PC-3 (cell line): ENCODE data around the gene SLC23A2. TPM values are rescaled to one million over a fixed set of nuclear protein-coding genes. Genes with fewer than 3 reads are reported as not detected.

Experiments used
- ATAC-seq: fragments of 200-7000 bp; cut with Tn5 transposase; 2 replicates; pipeline ENCODE4 v1.9.1; 2020; ENCODE audit warnings: mild to moderate bottlenecking, moderate library complexity
- BruUV-seq: library from RNA; stranded (reverse); fragments of 400-500 nt; replicated peaks from 2 replicates; lab custom pipeline; 2021; lab: Mats Ljungman, UMichigan
- CTCF ChIA-PET: fragments of 300-600 bp; sonication (Branson Sonifier 250); formaldehyde crosslinking; loops from one replicate; lab custom pipeline; 2022; ENCODE audit warnings: antibody characterized with exemption; lab: Charles Lee
- POLR2A ChIA-PET: fragments of 300-600 bp; sonication (Branson Sonifier 250); formaldehyde crosslinking; loops from one replicate; lab custom pipeline; 2022; ENCODE audit warnings: antibody characterized with exemption; ENCODE audit not compliant: unreplicated experiment; lab: Charles Lee
- DNase-seq: peaks from one replicate; pipeline ENCODE4 v3.0.0-alpha.2; 2015
- H2AFZ ChIP-seq: fragments of 300-600 bp; sonication (generic); 2 replicates; pipeline ENCODE4 v1.6.0; 2016; ENCODE audit warnings: antibody characterized with exemption, low read length
- H3F3A ChIP-seq: fragments of 300-600 bp; sonication (generic); one replicate; pipeline ENCODE4 v1.6.0; 2017; ENCODE audit warnings: antibody characterized with exemption, low read length, control low read depth, mild to moderate bottlenecking; ENCODE audit not compliant: unreplicated experiment
- H3K27ac ChIP-seq: fragments of 300-600 bp; sonication (generic); 2 replicates; pipeline ENCODE4 v1.5.1; 2016; ENCODE audit warnings: mild to moderate bottlenecking, low read length
- H3K27me3 ChIP-seq: fragments of 300-600 bp; sonication (generic); 2 replicates; pipeline ENCODE4 v1.6.1; 2016; ENCODE audit warnings: low read length, mixed read lengths
- H3K36me3 ChIP-seq: fragments of 300-600 bp; sonication (generic); 2 replicates; pipeline ENCODE4 v1.6.1; 2016; ENCODE audit warnings: low read depth, mixed run types, low read length, mixed read lengths
- H3K4me1 ChIP-seq: fragments of 300-600 bp; sonication (generic); 2 replicates; pipeline ENCODE4 v1.5.1; 2016; ENCODE audit warnings: low read length; ENCODE audit not compliant: insufficient read depth
- H3K4me2 ChIP-seq: fragments of 300-600 bp; sonication (generic); 2 replicates; pipeline ENCODE4 v1.6.0; 2016; ENCODE audit warnings: low read length
- H3K4me3 ChIP-seq: fragments of 300-600 bp; sonication (generic); 2 replicates; pipeline ENCODE4 v1.5.1; 2016; ENCODE audit warnings: mild to moderate bottlenecking, low read length, mixed read lengths
- H3K79me2 ChIP-seq: fragments of 300-600 bp; sonication (generic); 2 replicates; pipeline ENCODE4 v1.6.1; 2017; ENCODE audit warnings: low read length, mixed read lengths
- H3K9ac ChIP-seq: fragments of 300-600 bp; sonication (generic); 2 replicates; pipeline ENCODE4 v1.6.0; 2016; ENCODE audit warnings: mild to moderate bottlenecking, low read length
- H3K9me2 ChIP-seq: fragments of 300-600 bp; sonication (generic); replicated peaks from 2 replicates; pipeline ENCODE4 v1.6.1; 2016; ENCODE audit warnings: mixed run types, low read length, mixed read lengths
- H3K9me3 ChIP-seq: fragments of 300-600 bp; sonication (generic); 2 replicates; pipeline ENCODE4 v1.6.1; 2016; ENCODE audit warnings: low read length, mixed read lengths
- H4K20me1 ChIP-seq: fragments of 300-600 bp; sonication (generic); 2 replicates; pipeline ENCODE4 v1.6.1; 2016; ENCODE audit warnings: low read length, mixed read lengths
- EZH2 ChIP-seq: fragments of 300-600 bp; sonication (generic); IDR thresholded peaks from one replicate; pipeline ENCODE4 v1.6.1; 2017; ENCODE audit warnings: antibody characterized with exemption, mild to moderate bottlenecking, low read length; ENCODE audit not compliant: unreplicated experiment
- EZH2phosphoT487 ChIP-seq: fragments of 300-600 bp; sonication (generic); IDR thresholded peaks from 2 replicates; pipeline ENCODE4 v1.6.1; 2018; ENCODE audit warnings: mild to moderate bottlenecking, antibody characterized with exemption, low read length, borderline replicate concordance
- intact Hi-C: fragments of 100-400 bp; cut with micrococcal nuclease; formaldehyde crosslinking; loops from 2 replicates; pipeline ENCODE4 v1.9.0; 2023
- total RNA-seq: library from RNA; depleted of rRNA; stranded (reverse); fragments of >200 nt; gene quantifications from 2 replicates; pipeline ENCODE4 v1.2.3, GENCODE V29; 2014
- TF ChIP-seq, protein P1 (sequence below): fragments of 300-600 bp; sonication (generic); conservative IDR thresholded peaks from 2 replicates; pipeline ENCODE4 v1.5.1; 2017; ENCODE audit warnings: antibody characterized with exemption, low read depth, mild to moderate bottlenecking, low read length

The SLC23A2 gene
- total RNA-seq, 1 experiment from 2014 or later, result 18.3 TPM

DNA sequence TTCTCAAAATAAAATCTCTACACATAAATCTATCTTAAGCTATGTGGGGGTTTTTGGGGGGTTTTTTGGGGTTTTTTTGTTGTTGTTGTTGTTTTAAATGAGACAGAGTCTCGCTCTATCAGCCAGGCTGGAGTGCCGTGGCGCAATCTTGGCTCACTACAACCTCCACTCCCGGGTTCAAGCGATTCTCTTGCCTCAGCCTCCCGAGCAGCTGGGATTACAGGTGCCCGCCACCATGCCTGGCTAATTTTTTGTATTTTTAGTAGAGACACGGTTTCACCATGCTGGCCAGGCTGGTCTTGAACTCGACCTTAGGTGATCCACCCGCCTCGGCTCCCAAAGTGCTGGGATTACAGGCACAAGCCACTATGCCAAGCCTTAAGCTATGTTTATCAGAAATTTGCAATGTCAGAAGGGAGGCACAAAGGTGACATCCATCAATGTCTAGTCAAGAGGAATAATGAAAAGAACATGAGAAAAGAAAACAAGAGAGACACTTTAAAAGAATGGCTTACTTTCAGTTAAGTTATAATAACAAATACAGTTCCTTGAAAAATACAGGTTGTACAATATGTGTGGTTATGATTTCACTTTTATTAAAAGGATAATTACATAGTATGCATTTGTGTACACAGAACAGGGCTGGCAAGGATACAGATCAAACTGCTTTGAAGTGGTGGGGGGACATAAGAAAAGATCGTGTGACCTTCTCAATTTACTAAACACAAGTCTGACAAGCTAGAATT is 28.6 kb downstream of the SLC23A2 start:
- ATAC-seq, result no peak
- no peak overlapping the region for H3K4me2 ChIP-seq
- intact Hi-C loops, result no loop called here

DNA sequence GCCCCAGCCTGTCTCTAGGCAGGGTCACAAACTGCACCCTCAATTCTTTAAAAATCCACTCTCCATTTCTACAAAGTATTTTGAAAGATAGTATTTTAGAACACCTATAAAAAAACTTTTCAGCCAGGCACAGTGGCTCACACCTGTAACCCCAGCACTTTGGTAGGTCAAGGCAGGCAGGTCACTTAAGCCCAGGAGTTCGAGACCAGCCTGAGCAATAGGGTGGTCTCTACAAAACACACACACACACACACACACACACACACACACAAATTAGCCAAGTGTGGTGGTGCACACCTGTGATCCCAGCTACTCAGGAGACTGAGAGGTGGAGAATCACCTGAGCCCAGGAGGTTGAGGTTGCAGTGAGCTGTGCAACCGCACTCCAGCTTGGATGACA is 30.2 kb downstream of the SLC23A2 start:
- H3K27ac ChIP-seq, result no peak overlapping the region
- ChIA-PET POLR2A (no interaction called here), CTCF (no interaction called here)
- no peak for DNase-seq
- peaks cover 10% of the 10 kb centered on the region for H3K36me3 ChIP-seq
- H3K27me3 ChIP-seq, result no peaks in the 10 kb centered on the region
- no peak overlapping the region for H3K9ac ChIP-seq
- H3K9me3 ChIP-seq, result no peaks in the 10 kb centered on the region
- no peak for ATAC-seq
- intact Hi-C loops, result no loop called here
- H3K4me1 ChIP-seq, result peaks cover 5% of the 10 kb centered on the region; the same call in 1 of the 2 replicates
- TF ChIP-seq EZH2phosphoT487 (no peak), EZH2 (no peak)
- TF ChIP-seq, protein P1, sequence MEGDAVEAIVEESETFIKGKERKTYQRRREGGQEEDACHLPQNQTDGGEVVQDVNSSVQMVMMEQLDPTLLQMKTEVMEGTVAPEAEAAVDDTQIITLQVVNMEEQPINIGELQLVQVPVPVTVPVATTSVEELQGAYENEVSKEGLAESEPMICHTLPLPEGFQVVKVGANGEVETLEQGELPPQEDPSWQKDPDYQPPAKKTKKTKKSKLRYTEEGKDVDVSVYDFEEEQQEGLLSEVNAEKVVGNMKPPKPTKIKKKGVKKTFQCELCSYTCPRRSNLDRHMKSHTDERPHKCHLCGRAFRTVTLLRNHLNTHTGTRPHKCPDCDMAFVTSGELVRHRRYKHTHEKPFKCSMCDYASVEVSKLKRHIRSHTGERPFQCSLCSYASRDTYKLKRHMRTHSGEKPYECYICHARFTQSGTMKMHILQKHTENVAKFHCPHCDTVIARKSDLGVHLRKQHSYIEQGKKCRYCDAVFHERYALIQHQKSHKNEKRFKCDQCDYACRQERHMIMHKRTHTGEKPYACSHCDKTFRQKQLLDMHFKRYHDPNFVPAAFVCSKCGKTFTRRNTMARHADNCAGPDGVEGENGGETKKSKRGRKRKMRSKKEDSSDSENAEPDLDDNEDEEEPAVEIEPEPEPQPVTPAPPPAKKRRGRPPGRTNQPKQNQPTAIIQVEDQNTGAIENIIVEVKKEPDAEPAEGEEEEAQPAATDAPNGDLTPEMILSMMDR, result no peak
- H3K79me2 ChIP-seq, result peaks cover 16% of the 10 kb centered on the region; the same call in 1 of the 2 replicates
- H2AFZ ChIP-seq, result no peak overlapping the region
- no peak overlapping the region for H3K4me2 ChIP-seq
- H4K20me1 ChIP-seq, result no peaks in the 10 kb centered on the region
- no peak overlapping the region for H3K4me3 ChIP-seq
- BruUV-seq, result no TSS peak
- H3F3A ChIP-seq, result no peaks in the 10 kb centered on the region
- H3K9me2 ChIP-seq, result no peaks in the 10 kb centered on the region

More for the DNA sequence above, 28.6 kb downstream of the SLC23A2 start:
- Histone ChIP-seq H3K9me2 (no peaks in the 10 kb centered on the region), H4K20me1 (no peaks in the 10 kb centered on the region), H3K36me3 (peaks cover 10% of the 10 kb centered on the region), H3K4me3 (no peak overlapping the region), H3F3A (no peaks in the 10 kb centered on the region), H3K4me1 (peaks cover 5% of the 10 kb centered on the region; the same call in 1 of the 2 replicates), H2AFZ (no peak overlapping the region), H3K9me3 (no peaks in the 10 kb centered on the region), H3K9ac (no peak overlapping the region), H3K27me3 (no peaks in the 10 kb centered on the region), H3K27ac (no peak overlapping the region), H3K79me2 (peaks cover 16% of the 10 kb centered on the region; the same call in 1 of the 2 replicates)
- TF ChIP-seq EZH2, result no peak
- TF ChIP-seq EZH2phosphoT487, result no peak
- TF ChIP-seq, protein P1, result no peak
- ChIA-PET CTCF (no interaction called here), POLR2A (no interaction called here)
- no TSS peak for BruUV-seq
- no peak for DNase-seq

DNA sequence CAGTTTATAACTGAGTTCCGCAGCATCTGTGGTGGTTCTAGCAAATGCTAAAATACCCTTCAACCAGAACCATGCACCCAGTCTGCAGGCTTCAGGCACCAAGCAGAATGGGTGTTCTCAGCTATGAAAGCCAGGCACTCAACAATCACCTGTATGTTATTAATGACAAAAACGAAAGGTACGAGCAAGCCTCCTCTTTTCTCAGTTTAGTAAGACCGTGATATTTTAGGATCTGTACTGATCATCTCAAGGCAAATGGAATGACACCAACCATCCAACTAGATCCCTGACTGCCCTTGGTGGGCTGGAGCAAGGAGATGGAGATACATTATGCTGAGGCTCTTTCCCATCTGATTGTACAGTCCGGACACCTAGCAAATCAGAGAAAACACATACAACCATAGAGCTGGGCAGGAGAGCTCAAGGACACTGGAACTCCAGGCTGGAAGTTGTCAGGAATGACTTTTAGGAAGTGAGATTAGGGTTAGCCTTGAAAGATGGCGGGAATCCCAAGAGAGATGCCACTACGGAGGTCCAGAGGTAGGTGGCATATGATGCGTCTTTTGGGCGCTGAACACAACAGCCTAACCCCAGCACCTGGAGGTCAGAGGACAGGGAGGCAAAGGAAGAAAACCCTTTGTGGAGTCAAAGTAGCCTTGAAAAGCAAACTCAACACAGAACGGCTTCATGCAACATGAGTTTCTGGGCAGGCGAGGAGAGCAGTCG is 33.4 kb downstream of the SLC23A2 start:
- Histone ChIP-seq H4K20me1 (no peaks in the 10 kb centered on the region), H3K9me3 (no peaks in the 10 kb centered on the region), H3K4me3 (no peak overlapping the region), H3K4me1 (no peaks in the 10 kb centered on the region), H3K9ac (no peak overlapping the region), H3K27ac (no peak overlapping the region), H3F3A (no peaks in the 10 kb centered on the region), H2AFZ (no peak overlapping the region), H3K79me2 (peaks cover 9% of the 10 kb centered on the region; the same call in 1 of the 2 replicates), H3K27me3 (no peaks in the 10 kb centered on the region), H3K36me3 (peaks cover 10% of the 10 kb centered on the region), H3K9me2 (no peaks in the 10 kb centered on the region), H3K4me2 (no peak overlapping the region)
- intact Hi-C loops, result no loop called here
- no TSS peak for BruUV-seq
- CTCF ChIA-PET, result interaction anchor here (0.5 kb wide), 1 partner anchor 30 kb away, joined by 3 read pairs; no protein-coding TSS in a partner anchor
- no peak for TF ChIP-seq EZH2phosphoT487
- TF ChIP-seq EZH2, result no peak
- TF ChIP-seq, protein P1, result no peak
- no peak for DNase-seq
- ATAC-seq, result no peak
- POLR2A ChIA-PET, result no interaction called here
